Peyer's patch (tissue), 4 donors: ENCODE measurements around the gene CASP4.

Source experiments
- CTCF ChIP-seq, 6 experiments: fragments of 450-650 bp in 4 of 6; fragments of 200-600 bp in 2 of 6; sonication (generic) in 1 of 6; IDR thresholded peaks; one replicate each; pipeline ENCODE4 v1.5.1; 2017 to 2019; ENCODE audit warnings: antibody characterized with exemption in 6 of 6, mild to moderate bottlenecking in 3 of 6, moderate library complexity in 1 of 6
- POLR2A ChIP-seq, 2 donors: fragments of 450-650 bp; IDR thresholded peaks; one replicate each; pipeline ENCODE4 v1.5.1; 2017; ENCODE audit warnings: antibody characterized with exemption in 2 of 2, mild to moderate bottlenecking in 2 of 2, moderate library complexity in 2 of 2

GRCh38 chr11:104926771-104927611 lies 41.4 kb downstream of the CASP4 start:
- TF ChIP-seq POLR2A (IDR thresholded peaks at IDR 0.05) (no peak), CTCF (IDR thresholded peaks at IDR 0.05) (no peak)
